ENCODE results near the gene RCAN3.

RCAN3 gene

GRCh38 chr1:24568475-24568874 lies 65.8 kb downstream of the RCAN3 start:
- ATAC-seq (ENCODE audit: low read depth) (no peak), DNase-seq (ENCODE audit: low spot score) (no peak)
- peaks cover 4% of the 10 kb centered on the region for H3K4me1 ChIP-seq (ENCODE audit: insufficient read depth, poor library complexity, severe bottlenecking)
- no peaks in the 10 kb centered on the region for H3K36me3 ChIP-seq (ENCODE audit: low read depth)
- no peaks in the 10 kb centered on the region for H3K9me3 ChIP-seq (ENCODE audit: severe bottlenecking)
- no peak for TF ChIP-seq CTCF (IDR thresholded peaks at IDR 0.05; ENCODE audit: poor library complexity, severe bottlenecking)
- H3K27me3 ChIP-seq (ENCODE audit: insufficient read depth, poor library complexity, severe bottlenecking), result no peaks in the 10 kb centered on the region
- no peak overlapping the region for H3K27ac ChIP-seq (ENCODE audit: poor library complexity, severe bottlenecking)
- no peak overlapping the region for H3K4me3 ChIP-seq (ENCODE audit: severe bottlenecking)

GRCh38 chr1:24570265-24571125 lies 67.9 kb downstream of the RCAN3 start:
- Histone ChIP-seq H3K27ac (ENCODE audit: poor library complexity, severe bottlenecking) (no peak overlapping the region), H3K36me3 (ENCODE audit: low read depth) (no peaks in the 10 kb centered on the region), H3K9me3 (ENCODE audit: severe bottlenecking) (no peaks in the 10 kb centered on the region), H3K4me3 (ENCODE audit: severe bottlenecking) (no peak overlapping the region), H3K27me3 (ENCODE audit: insufficient read depth, poor library complexity, severe bottlenecking) (no peaks in the 10 kb centered on the region), H3K4me1 (ENCODE audit: insufficient read depth, poor library complexity, severe bottlenecking) (peaks cover 4% of the 10 kb centered on the region)
- no peak for TF ChIP-seq CTCF (IDR thresholded peaks at IDR 0.05; ENCODE audit: poor library complexity, severe bottlenecking)
- ATAC-seq (ENCODE audit: low read depth), result no peak
- DNase-seq (ENCODE audit: low spot score), result no peak

- no peaks in the 10 kb centered on the region for H3K9me3 ChIP-seq (ENCODE audit: severe bottlenecking)
- no peaks in the 10 kb centered on the region for H3K27me3 ChIP-seq (ENCODE audit: insufficient read depth, poor library complexity, severe bottlenecking)
- TF ChIP-seq CTCF (IDR thresholded peaks at IDR 0.05; ENCODE audit: poor library complexity, severe bottlenecking), result no peak
- no peak for DNase-seq (ENCODE audit: low spot score)
- no peak overlapping the region for H3K27ac ChIP-seq (ENCODE audit: poor library complexity, severe bottlenecking)
- H3K36me3 ChIP-seq (ENCODE audit: low read depth), result no peaks in the 10 kb centered on the region
- H3K4me3 ChIP-seq (ENCODE audit: severe bottlenecking), result no peak overlapping the region
- no peak for ATAC-seq (ENCODE audit: low read depth)
- H3K4me1 ChIP-seq (ENCODE audit: insufficient read depth, poor library complexity, severe bottlenecking), result no peaks in the 10 kb centered on the region
Observed at GRCh38 chr1:24572301-24572700, 69.7 kb downstream of the RCAN3 start.

- no peak for TF ChIP-seq CTCF (IDR thresholded peaks at IDR 0.05; ENCODE audit: poor library complexity, severe bottlenecking)
- Histone ChIP-seq H3K4me3 (ENCODE audit: severe bottlenecking) (no peak overlapping the region), H3K27ac (ENCODE audit: poor library complexity, severe bottlenecking) (no peak overlapping the region), H3K27me3 (ENCODE audit: insufficient read depth, poor library complexity, severe bottlenecking) (no peaks in the 10 kb centered on the region), H3K4me1 (ENCODE audit: insufficient read depth, poor library complexity, severe bottlenecking) (no peaks in the 10 kb centered on the region), H3K9me3 (ENCODE audit: severe bottlenecking) (no peaks in the 10 kb centered on the region), H3K36me3 (ENCODE audit: low read depth) (no peaks in the 10 kb centered on the region)
- ATAC-seq (ENCODE audit: low read depth) (0 out of 3 replicates have a peak, but pooled peaks have one; percentile 19), DNase-seq (ENCODE audit: low spot score) (no peak)
Observed at GRCh38 chr1:24575905-24576587, 73.4 kb downstream of the RCAN3 start.

All from RWPE2 (cell line).